ENCODE measurements around the gene DNASE1. TPM values are rescaled to one million over a fixed set of nuclear protein-coding genes. Genes with fewer than 3 reads are reported as not detected.

DNASE1 gene
- total RNA-seq, 1 donor from 2014 or later: 49.3 TPM

GRCh38 chr16:3671424-3671823 is 16.9 kb downstream of the DNASE1 start:
- Mint-ChIP-seq H3K27ac (no peak overlapping the region), H3K9me3 (ENCODE audit: low read depth) (no peaks in the 10 kb centered on the region), H3K36me3 (ENCODE audit: insufficient read depth) (peaks cover 21% of the 10 kb centered on the region), H3K27me3 (no peaks in the 10 kb centered on the region), H3K4me3 (ENCODE audit: low read depth) (no peak overlapping the region), H3K4me1 (ENCODE audit: low read depth) (no peaks in the 10 kb centered on the region)
- no peak for TF ChIP-seq CTCF (IDR thresholded peaks at IDR 0.05; ENCODE audit: unreplicated experiment)
- no peak for DNase-seq (ENCODE audit: low spot score, unreplicated experiment)

GRCh38 chr16:3672571-3673041 is 18.1 kb downstream of the DNASE1 start:
- peaks cover 18% of the 10 kb centered on the region for H3K36me3 Mint-ChIP-seq (ENCODE audit: insufficient read depth)

GRCh38 chr16:3673201-3673600 is 18.7 kb downstream of the DNASE1 start:
- no peak for TF ChIP-seq CTCF (IDR thresholded peaks at IDR 0.05; ENCODE audit: unreplicated experiment)
- DNase-seq (ENCODE audit: low spot score, unreplicated experiment): no peak
- no peak overlapping the region for H3K4me3 Mint-ChIP-seq (ENCODE audit: low read depth)
- H3K9me3 Mint-ChIP-seq (ENCODE audit: low read depth): no peaks in the 10 kb centered on the region
- no peaks in the 10 kb centered on the region for H3K27me3 Mint-ChIP-seq
- no peaks in the 10 kb centered on the region for H3K4me1 Mint-ChIP-seq (ENCODE audit: low read depth)
- H3K27ac Mint-ChIP-seq: no peak overlapping the region
- peaks cover 18% of the 10 kb centered on the region for H3K36me3 Mint-ChIP-seq (ENCODE audit: insufficient read depth)

More at GRCh38 chr16:3672571-3673041, 18.1 kb downstream of the DNASE1 start:
- TF ChIP-seq CTCF (IDR thresholded peaks at IDR 0.05; ENCODE audit: unreplicated experiment): no peak
- no peaks in the 10 kb centered on the region for H3K4me1 Mint-ChIP-seq (ENCODE audit: low read depth)
- H3K4me3 Mint-ChIP-seq (ENCODE audit: low read depth): no peak overlapping the region
- no peaks in the 10 kb centered on the region for H3K27me3 Mint-ChIP-seq
- DNase-seq (ENCODE audit: low spot score, unreplicated experiment): no peak
- no peaks in the 10 kb centered on the region for H3K9me3 Mint-ChIP-seq (ENCODE audit: low read depth)
- H3K27ac Mint-ChIP-seq: no peak overlapping the region

- H3K36me3 Mint-ChIP-seq (ENCODE audit: insufficient read depth): peaks cover 14% of the 10 kb centered on the region
- H3K4me1 Mint-ChIP-seq (ENCODE audit: low read depth): no peaks in the 10 kb centered on the region
- TF ChIP-seq CTCF (IDR thresholded peaks at IDR 0.05; ENCODE audit: unreplicated experiment): no peak
- H3K27me3 Mint-ChIP-seq: no peaks in the 10 kb centered on the region
- H3K27ac Mint-ChIP-seq: no peak overlapping the region
- H3K9me3 Mint-ChIP-seq (ENCODE audit: low read depth): no peaks in the 10 kb centered on the region
- DNase-seq (ENCODE audit: low spot score, unreplicated experiment): no peak
- H3K4me3 Mint-ChIP-seq (ENCODE audit: low read depth): no peak overlapping the region
Observed at GRCh38 chr16:3673676-3674377, 19.3 kb downstream of the DNASE1 start.

- no peak for DNase-seq (ENCODE audit: low spot score, unreplicated experiment)
- TF ChIP-seq CTCF (IDR thresholded peaks at IDR 0.05; ENCODE audit: unreplicated experiment): no peak
- no peak overlapping the region for H3K27ac Mint-ChIP-seq
- no peak overlapping the region for H3K4me3 Mint-ChIP-seq (ENCODE audit: low read depth)
- H3K4me1 Mint-ChIP-seq (ENCODE audit: low read depth): no peaks in the 10 kb centered on the region
- H3K27me3 Mint-ChIP-seq: no peaks in the 10 kb centered on the region
- peaks cover 17% of the 10 kb centered on the region for H3K36me3 Mint-ChIP-seq (ENCODE audit: insufficient read depth)
- no peaks in the 10 kb centered on the region for H3K9me3 Mint-ChIP-seq (ENCODE audit: low read depth)
Observed at GRCh38 chr16:3674513-3675295, 20.2 kb downstream of the DNASE1 start.

All from progenitor cell of endocrine pancreas (in vitro differentiated cells).